Measurements from ENCODE around the gene FBXW11.
"Not testable (repeated sequence)": the region's sequence is repeated elsewhere in the genome, so short reads cannot be mapped to it uniquely, and the experiment has no call there.

The FBXW11 gene

GRCh38 chr5:171986772-171987171, 19.7 kb downstream of the FBXW11 start:
- in situ Hi-C loops (cut with MboI; ENCODE audit: low sequenced_read_pairs) = no loop called here

DNA sequence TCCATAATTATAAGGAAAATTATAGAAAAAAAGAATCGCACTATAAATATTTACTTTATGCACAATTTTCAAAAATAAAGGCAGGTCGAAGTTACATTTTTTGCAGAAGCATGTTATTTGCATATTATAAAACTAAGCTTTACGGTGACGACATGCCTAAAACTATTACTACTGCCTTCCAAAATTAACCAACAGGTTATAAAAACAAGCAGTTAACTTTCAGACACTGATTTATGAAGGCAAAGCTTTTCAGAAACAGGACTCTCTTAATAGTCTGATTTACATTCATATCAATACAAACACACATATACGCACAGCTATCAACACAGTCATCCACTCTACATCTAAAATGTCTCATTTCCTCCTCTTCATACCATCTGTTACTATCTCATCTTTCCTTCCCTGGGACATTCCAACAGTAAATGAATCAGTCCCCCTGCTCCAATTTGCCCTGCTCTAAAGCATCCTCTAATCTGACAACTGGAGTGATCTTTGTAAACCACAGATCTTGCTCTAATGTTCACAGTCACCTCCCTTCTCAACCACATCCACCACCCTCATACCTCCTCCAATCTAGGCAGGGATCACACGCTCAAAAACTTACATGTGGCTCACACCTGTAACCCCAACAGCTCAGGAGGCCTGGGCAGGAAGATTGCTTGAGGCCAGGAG, 21.6 kb downstream of the FBXW11 start:
- in situ Hi-C loops (cut with MboI; ENCODE audit: low sequenced_read_pairs) = no loop called here

- in situ Hi-C loops (cut with MboI; ENCODE audit: low sequenced_read_pairs) = no loop called here
Observed at GRCh38 chr5:171981847-171982246, 24.6 kb downstream of the FBXW11 start.

GRCh38 chr5:171980792-171981191, 25.6 kb downstream of the FBXW11 start:
- in situ Hi-C loops (cut with MboI; ENCODE audit: low sequenced_read_pairs) = no loop called here

GRCh38 chr5:171979606-171980005, 26.8 kb downstream of the FBXW11 start:
- in situ Hi-C loops (cut with MboI; ENCODE audit: low sequenced_read_pairs) = no loop called here

DNA sequence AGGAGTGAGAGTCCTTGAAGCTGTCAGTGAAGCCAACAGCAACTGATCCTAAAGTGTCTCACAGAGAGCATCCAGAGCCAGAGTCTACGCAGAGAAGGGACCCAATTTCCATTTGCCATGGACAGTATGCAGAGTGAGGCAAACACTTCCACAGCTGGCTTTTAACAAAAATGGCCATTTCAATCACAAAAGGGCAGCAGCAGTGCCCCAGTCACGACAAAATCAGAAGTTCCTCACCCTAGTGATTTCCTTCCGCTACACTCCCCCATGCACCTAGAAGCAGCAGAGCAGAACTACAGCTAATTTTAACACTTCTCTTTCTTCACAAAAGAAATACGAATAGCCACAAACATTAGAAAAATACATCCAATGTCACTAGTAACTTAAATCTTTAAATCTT, 27.9 kb downstream of the FBXW11 start:
- in situ Hi-C loops (cut with MboI; ENCODE audit: low sequenced_read_pairs) = no loop called here

DNA sequence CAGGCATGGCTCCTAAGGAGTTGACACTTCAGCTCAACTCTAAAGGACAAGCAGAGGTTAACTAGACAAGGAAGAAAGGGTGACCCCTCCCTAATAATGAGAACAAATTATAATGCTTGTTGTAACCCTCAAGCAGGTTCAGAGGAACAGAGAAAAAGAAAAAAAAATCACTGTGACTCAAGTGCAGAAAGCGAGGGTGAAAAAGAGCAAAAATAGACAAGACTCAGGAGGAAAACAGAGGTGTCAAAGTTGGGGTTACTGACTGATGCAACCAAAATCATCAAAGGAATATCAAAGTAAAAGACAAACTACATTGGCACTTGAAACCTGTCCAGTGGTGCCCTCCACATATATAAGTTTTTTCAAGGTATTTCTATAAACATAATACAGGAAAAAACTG, 28.4 kb downstream of the FBXW11 start:
- in situ Hi-C loops (cut with MboI; ENCODE audit: low sequenced_read_pairs) = no loop called here

- in situ Hi-C loops (cut with MboI; ENCODE audit: low sequenced_read_pairs) = not testable (repeated sequence)
Observed at GRCh38 chr5:171977244-171977950, 29.0 kb downstream of the FBXW11 start.

GRCh38 chr5:171975877-171976667, 30.4 kb downstream of the FBXW11 start:
- in situ Hi-C loops (cut with MboI; ENCODE audit: low sequenced_read_pairs) = no loop called here

- in situ Hi-C loops (cut with MboI; ENCODE audit: low sequenced_read_pairs) = no loop called here
Observed at GRCh38 chr5:171975262-171975876, 31.1 kb downstream of the FBXW11 start.

DNA sequence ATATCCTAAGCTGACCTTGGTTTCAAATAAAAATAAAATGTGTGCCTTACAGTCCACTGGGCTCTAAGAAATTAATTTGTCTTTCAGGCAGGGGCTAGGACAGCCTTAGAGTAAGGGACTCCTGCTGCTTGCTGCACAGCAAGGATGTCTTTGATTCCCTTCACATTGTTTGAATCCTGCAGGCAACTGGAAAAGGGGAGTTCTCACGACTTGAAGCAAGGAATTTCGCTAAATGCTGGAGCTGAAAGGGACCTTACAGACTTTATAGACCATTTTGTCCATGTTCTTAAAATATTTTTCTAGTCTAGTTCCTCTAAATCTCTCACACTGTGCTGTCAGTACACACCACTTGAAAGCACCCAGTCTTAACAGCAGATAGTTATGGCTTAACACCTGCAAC, 35.6 kb downstream of the FBXW11 start:
- in situ Hi-C loops (cut with MboI; ENCODE audit: low sequenced_read_pairs) = no loop called here

GRCh38 chr5:171969288-171969880, 37.1 kb downstream of the FBXW11 start:
- in situ Hi-C loops (cut with MboI; ENCODE audit: low sequenced_read_pairs) = no loop called here

GRCh38 chr5:171968531-171968930, 37.9 kb downstream of the FBXW11 start:
- in situ Hi-C loops (cut with MboI; ENCODE audit: low sequenced_read_pairs) = no loop called here

DNA sequence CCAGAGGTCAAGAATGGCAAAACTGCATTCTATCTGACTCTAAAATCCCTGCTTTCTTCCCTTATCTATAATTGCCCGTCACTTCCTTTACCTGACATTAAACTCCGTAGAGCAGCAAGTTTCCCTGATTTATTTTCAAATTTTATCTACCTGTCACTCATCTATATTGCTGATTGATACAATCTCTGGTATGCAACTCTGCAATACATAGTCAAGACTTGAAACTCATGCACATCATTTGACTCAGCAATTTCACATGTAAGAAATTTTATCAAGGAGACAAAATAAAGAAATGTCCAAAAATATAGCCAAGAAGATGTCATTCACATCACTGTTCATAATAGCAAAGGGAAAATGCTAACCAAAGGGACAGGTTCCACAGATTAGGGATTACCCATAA, 39.5 kb downstream of the FBXW11 start:
- in situ Hi-C loops (cut with MboI; ENCODE audit: low sequenced_read_pairs) = no loop called here

- in situ Hi-C loops (cut with MboI; ENCODE audit: low sequenced_read_pairs) = no loop called here
Observed at GRCh38 chr5:171966270-171966669, 40.2 kb downstream of the FBXW11 start.

DNA sequence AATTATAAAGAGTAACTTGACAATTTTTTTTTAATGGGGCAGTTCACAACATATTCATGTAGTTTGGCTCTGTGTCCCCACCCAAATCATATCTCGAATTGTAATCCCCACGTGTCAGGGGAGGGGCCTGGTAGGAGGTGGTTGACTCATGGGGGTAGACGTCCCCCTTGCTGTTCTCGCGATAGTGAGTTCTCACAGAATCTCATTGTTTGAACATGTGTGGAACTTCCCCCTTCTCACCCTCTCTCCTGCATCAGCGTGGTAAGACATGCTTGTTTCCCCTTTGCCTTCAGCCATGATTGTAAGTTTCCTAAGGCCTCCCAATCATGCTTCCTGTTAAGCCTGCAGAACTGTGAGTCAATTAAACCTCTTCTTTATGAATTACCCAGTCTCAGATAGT, 40.7 kb downstream of the FBXW11 start:
- in situ Hi-C loops (cut with MboI; ENCODE audit: low sequenced_read_pairs) = no loop called here

- in situ Hi-C loops (cut with MboI; ENCODE audit: low sequenced_read_pairs) = no loop called here
Observed at GRCh38 chr5:171963416-171963815, 43.0 kb downstream of the FBXW11 start.

GRCh38 chr5:171961117-171961516, 45.3 kb downstream of the FBXW11 start:
- in situ Hi-C loops (cut with MboI; ENCODE audit: low sequenced_read_pairs) = no loop called here

- in situ Hi-C loops (cut with MboI; ENCODE audit: low sequenced_read_pairs) = no loop called here
Observed at GRCh38 chr5:171957591-171958251, 48.7 kb downstream of the FBXW11 start.

GRCh38 chr5:171956887-171957495, 49.4 kb downstream of the FBXW11 start:
- in situ Hi-C loops (cut with MboI; ENCODE audit: low sequenced_read_pairs) = no loop called here
